HCT116 (cell line): Measurements from ENCODE around the gene FAM184A.

ENCODE experiments used
- ATF3 ChIP-seq: IDR thresholded peaks from 2 replicates; pipeline ENCODE4 v1.6.1; 2012
- CTCF ChIP-seq, 3 experiments: fragments of 200-600 bp in 1 of 3; sonication (generic) in 1 of 3; IDR thresholded peaks in 2 of 3; conservative IDR thresholded peaks in 1 of 3; 2 replicates each; pipeline ENCODE4 v1.5.1; 2012 to 2017; ENCODE audit warnings: low read depth in 2 of 3, low read length in 2 of 3, antibody characterized with exemption in 1 of 3, borderline replicate concordance in 1 of 3, control low read depth in 1 of 3, mild to moderate bottlenecking in 1 of 3, mixed read lengths in 1 of 3, mixed run types in 1 of 3, moderate library complexity in 1 of 3; ENCODE audit not compliant: insufficient read depth in 1 of 3
- EGR1 ChIP-seq: IDR thresholded peaks from 2 replicates; pipeline ENCODE4 v1.6.1; 2012; ENCODE audit warnings: low read depth
- EZH2 ChIP-seq: fragments of 200-600 bp; sonication (generic); IDR thresholded peaks from 2 replicates; pipeline ENCODE4 v1.6.1; 2017; ENCODE audit warnings: antibody characterized with exemption, mixed run types
- EZH2phosphoT487 ChIP-seq: fragments of 200-600 bp; IDR thresholded peaks from 2 replicates; pipeline ENCODE4 v1.6.1; 2018; ENCODE audit warnings: antibody characterized with exemption, borderline replicate concordance
- MAX ChIP-seq: IDR thresholded peaks from 2 replicates; pipeline ENCODE4 v1.6.1; 2012
- POLR2AphosphoS5 ChIP-seq: IDR thresholded peaks from 2 replicates; pipeline ENCODE4 v1.6.1; 2011; ENCODE audit warnings: mild to moderate bottlenecking, low read depth, low read length, moderate library complexity
- ZNF274 ChIP-seq: fragments of 200-500 bp; sonication (Bioruptor generic); IDR thresholded peaks from 2 replicates; pipeline ENCODE4 v1.6.1; 2014; ENCODE audit warnings: mild to moderate bottlenecking, low read depth, low read length, inconsistent platforms

- TF ChIP-seq CTCF (IDR thresholded peaks at IDR 0.05 in 2 of 3, conservative IDR thresholded peaks at IDR 0.05 in 1 of 3; ENCODE audit: borderline replicate concordance in 1 of 3, insufficient read depth in 1 of 3, low read depth in 2 of 3, low read length in 2 of 3): no peak
- no peak for TF ChIP-seq EGR1
- TF ChIP-seq POLR2AphosphoS5: no peak
- no peak for TF ChIP-seq EZH2phosphoT487
- no peak for TF ChIP-seq MAX
- no peak for TF ChIP-seq ZNF274
- no peak for TF ChIP-seq ATF3
- TF ChIP-seq EZH2: no peak
Observed at GRCh38 chr6:119020597-119021561, 57.6 kb downstream of the FAM184A start.
